ENCODE data around the gene SOX6. TPM values are rescaled to one million over a fixed set of nuclear protein-coding genes. Genes with fewer than 3 reads are reported as not detected.

Gene SOX6
- polyA plus RNA-seq, 1 donor from 2014 or later = 2.2 TPM

- Histone ChIP-seq H3K9ac (ENCODE audit: low read length) (no peak overlapping the region), H3K4me2 (ENCODE audit: low read length) (no peak overlapping the region)
These were observed 385.7 kb downstream of the SOX6 start for GRCh38 chr11:15970506-15971214.

More at GRCh38 chr11:15970506-15971214, 385.7 kb downstream of the SOX6 start:
- Histone ChIP-seq H3K27ac (ENCODE audit: low read length) (no peak overlapping the region), H3K27me3 (ENCODE audit: insufficient read depth, low read depth, low read length) (no peaks in the 10 kb centered on the region), H3K79me2 (replicated peaks; ENCODE audit: insufficient read depth, low read length) (no peaks in the 10 kb centered on the region), H4K20me1 (ENCODE audit: insufficient read depth) (no peaks in the 10 kb centered on the region), H3K36me3 (ENCODE audit: insufficient read depth, low read length) (no peaks in the 10 kb centered on the region), H3K9me2 (ENCODE audit: insufficient read depth, low read length) (no peaks in the 10 kb centered on the region), H2AFZ (ENCODE audit: low read depth, low read length) (no peak overlapping the region), H3F3A (ENCODE audit: insufficient read depth, low read length, poor library complexity, severe bottlenecking) (no peaks in the 10 kb centered on the region), H3K4me3 (ENCODE audit: low read length) (no peak overlapping the region), H3K9me3 (ENCODE audit: low read length) (no peaks in the 10 kb centered on the region)
- TF ChIP-seq REST (IDR thresholded peaks at IDR 0.05; ENCODE audit: borderline replicate concordance) (no peak), TAF1 (IDR thresholded peaks at IDR 0.05; ENCODE audit: low read depth) (no peak), SMC3 (conservative IDR thresholded peaks at IDR 0.05; ENCODE audit: poor library complexity) (no peak), RAD21 (conservative IDR thresholded peaks at IDR 0.05) (no peak), POLR2AphosphoS5 (IDR thresholded peaks at IDR 0.05) (no peak), MXI1 (conservative IDR thresholded peaks at IDR 0.05; ENCODE audit: poor library complexity, severe bottlenecking) (no peak), CTCF (IDR thresholded peaks at IDR 0.05; ENCODE audit: poor library complexity, severe bottlenecking) (no peak), EZH2 (IDR thresholded peaks at IDR 0.05; ENCODE audit: borderline replicate concordance, insufficient read depth, low read length, poor library complexity, severe bottlenecking) (no peak), EP300 (conservative IDR thresholded peaks at IDR 0.05; ENCODE audit: poor library complexity, severe bottlenecking) (no peak)
